SK-N-SH (cell line): Measurements from ENCODE around the gene RNLS.
A peak's percentile ranks its signal among the peaks of the same experiment; 100 is the strongest.

ENCODE experiments used
- CTCF ChIP-seq: fragments of 200-600 bp; sonication (generic); IDR thresholded peaks from 2 replicates; pipeline ENCODE4 v1.6.1; 2017; ENCODE audit warnings: antibody characterized with exemption, mild to moderate bottlenecking, moderate library complexity
- MAX ChIP-seq: IDR thresholded peaks from 2 replicates; pipeline ENCODE4 v1.4.0; 2012; ENCODE audit warnings: low read depth
- POLR2AphosphoS5 ChIP-seq: IDR thresholded peaks from 2 replicates; pipeline ENCODE4 v1.6.1; 2012; ENCODE audit warnings: low read depth, low read length

GRCh38 chr10:88318803-88319202 lies 264.3 kb downstream of the RNLS start:
- no peak for TF ChIP-seq POLR2AphosphoS5
- TF ChIP-seq MAX: no peak
- TF ChIP-seq CTCF: peak; percentile 39
